ENCODE measurements around the gene EFNA4.

DNA sequence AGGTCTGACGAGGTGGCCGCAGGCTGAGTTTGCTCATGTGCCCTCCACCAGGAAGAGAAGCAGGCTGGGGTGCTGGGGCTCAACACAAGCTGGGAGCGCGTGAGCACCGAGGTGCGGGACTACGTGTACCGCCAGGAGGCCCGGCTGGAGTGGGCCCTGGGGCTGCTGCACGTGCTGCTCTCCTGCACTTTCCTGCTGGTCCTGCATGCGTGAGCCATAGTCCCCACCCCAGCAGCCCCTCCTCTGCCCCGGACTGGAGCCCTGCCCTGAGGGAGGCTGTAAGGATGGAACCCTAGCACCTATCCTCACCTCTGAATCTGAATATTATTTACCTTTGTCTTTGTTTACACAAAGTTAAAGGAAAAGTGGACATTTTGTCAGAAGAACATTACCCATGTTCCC, 20.2 kb upstream of the EFNA4 start:
- TF ChIP-seq, protein P1, sequence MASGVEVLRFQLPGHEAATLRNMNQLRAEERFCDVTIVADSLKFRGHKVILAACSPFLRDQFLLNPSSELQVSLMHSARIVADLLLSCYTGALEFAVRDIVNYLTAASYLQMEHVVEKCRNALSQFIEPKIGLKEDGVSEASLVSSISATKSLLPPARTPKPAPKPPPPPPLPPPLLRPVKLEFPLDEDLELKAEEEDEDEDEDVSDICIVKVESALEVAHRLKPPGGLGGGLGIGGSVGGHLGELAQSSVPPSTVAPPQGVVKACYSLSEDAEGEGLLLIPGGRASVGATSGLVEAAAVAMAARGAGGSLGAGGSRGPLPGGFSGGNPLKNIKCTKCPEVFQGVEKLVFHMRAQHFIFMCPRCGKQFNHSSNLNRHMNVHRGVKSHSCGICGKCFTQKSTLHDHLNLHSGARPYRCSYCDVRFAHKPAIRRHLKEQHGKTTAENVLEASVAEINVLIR (CRISPR knock-in tag; IDR thresholded peaks at IDR 0.05): no peak
- TF ChIP-seq PTBP1 (IDR thresholded peaks at IDR 0.05; ENCODE audit: low read depth, low read length) (no peak), ZNF263 (CRISPR knock-in tag; IDR thresholded peaks at IDR 0.05; ENCODE audit: borderline replicate concordance) (no peak), TAF1 (IDR thresholded peaks at IDR 0.05; ENCODE audit: control insufficient read depth, extremely low read depth, insufficient read depth, low read length, severe bottlenecking) (no peak), SPI1 (IDR thresholded peaks at IDR 0.05; ENCODE audit: borderline replicate concordance, low read depth, low read length) (no peak), ZNF79 (CRISPR knock-in tag; IDR thresholded peaks at IDR 0.05; ENCODE audit: low read depth) (no peak), ZNF644 (tag; IDR thresholded peaks at IDR 0.05; ENCODE audit: low read depth) (no peak), RAD21 (CRISPR knock-in tag; conservative IDR thresholded peaks at IDR 0.05 in 1 of 2, IDR thresholded peaks at IDR 0.05 in 1 of 2) (no peak), FOXM1 (IDR thresholded peaks at IDR 0.05; ENCODE audit: low read depth) (no peak), FOXM1 (CRISPR knock-in tag; IDR thresholded peaks at IDR 0.05; ENCODE audit: low read depth) (no peak), HDAC1 (IDR thresholded peaks at IDR 0.05) (no peak)
- TF ChIP-seq, protein P2, sequence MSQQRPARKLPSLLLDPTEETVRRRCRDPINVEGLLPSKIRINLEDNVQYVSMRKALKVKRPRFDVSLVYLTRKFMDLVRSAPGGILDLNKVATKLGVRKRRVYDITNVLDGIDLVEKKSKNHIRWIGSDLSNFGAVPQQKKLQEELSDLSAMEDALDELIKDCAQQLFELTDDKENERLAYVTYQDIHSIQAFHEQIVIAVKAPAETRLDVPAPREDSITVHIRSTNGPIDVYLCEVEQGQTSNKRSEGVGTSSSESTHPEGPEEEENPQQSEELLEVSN (IDR thresholded peaks at IDR 0.05; ENCODE audit: borderline replicate concordance in 1 of 2, extremely low read depth in 1 of 2, insufficient read depth in 1 of 2, insufficient read length in 1 of 2, low read depth in 1 of 2, low read length in 1 of 2, poor library complexity in 1 of 2, severe bottlenecking in 1 of 2): peak in 1 of 2 experiments; percentile 45
- TF ChIP-seq, protein P3, sequence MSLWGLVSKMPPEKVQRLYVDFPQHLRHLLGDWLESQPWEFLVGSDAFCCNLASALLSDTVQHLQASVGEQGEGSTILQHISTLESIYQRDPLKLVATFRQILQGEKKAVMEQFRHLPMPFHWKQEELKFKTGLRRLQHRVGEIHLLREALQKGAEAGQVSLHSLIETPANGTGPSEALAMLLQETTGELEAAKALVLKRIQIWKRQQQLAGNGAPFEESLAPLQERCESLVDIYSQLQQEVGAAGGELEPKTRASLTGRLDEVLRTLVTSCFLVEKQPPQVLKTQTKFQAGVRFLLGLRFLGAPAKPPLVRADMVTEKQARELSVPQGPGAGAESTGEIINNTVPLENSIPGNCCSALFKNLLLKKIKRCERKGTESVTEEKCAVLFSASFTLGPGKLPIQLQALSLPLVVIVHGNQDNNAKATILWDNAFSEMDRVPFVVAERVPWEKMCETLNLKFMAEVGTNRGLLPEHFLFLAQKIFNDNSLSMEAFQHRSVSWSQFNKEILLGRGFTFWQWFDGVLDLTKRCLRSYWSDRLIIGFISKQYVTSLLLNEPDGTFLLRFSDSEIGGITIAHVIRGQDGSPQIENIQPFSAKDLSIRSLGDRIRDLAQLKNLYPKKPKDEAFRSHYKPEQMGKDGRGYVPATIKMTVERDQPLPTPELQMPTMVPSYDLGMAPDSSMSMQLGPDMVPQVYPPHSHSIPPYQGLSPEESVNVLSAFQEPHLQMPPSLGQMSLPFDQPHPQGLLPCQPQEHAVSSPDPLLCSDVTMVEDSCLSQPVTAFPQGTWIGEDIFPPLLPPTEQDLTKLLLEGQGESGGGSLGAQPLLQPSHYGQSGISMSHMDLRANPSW (CRISPR knock-in tag; IDR thresholded peaks at IDR 0.05): no peak
- TF ChIP-seq, protein P4, sequence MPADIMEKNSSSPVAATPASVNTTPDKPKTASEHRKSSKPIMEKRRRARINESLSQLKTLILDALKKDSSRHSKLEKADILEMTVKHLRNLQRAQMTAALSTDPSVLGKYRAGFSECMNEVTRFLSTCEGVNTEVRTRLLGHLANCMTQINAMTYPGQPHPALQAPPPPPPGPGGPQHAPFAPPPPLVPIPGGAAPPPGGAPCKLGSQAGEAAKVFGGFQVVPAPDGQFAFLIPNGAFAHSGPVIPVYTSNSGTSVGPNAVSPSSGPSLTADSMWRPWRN (IDR thresholded peaks at IDR 0.05; ENCODE audit: low read depth): no peak

All from K562 (cell line).